ENCODE results near the gene NFATC2. TPM values are rescaled to one million over a fixed set of nuclear protein-coding genes. Genes with fewer than 3 reads are reported as not detected.

The NFATC2 gene
- total RNA-seq, 2 experiments from 2014 or later: 53.3 to 56.9 TPM

DNA sequence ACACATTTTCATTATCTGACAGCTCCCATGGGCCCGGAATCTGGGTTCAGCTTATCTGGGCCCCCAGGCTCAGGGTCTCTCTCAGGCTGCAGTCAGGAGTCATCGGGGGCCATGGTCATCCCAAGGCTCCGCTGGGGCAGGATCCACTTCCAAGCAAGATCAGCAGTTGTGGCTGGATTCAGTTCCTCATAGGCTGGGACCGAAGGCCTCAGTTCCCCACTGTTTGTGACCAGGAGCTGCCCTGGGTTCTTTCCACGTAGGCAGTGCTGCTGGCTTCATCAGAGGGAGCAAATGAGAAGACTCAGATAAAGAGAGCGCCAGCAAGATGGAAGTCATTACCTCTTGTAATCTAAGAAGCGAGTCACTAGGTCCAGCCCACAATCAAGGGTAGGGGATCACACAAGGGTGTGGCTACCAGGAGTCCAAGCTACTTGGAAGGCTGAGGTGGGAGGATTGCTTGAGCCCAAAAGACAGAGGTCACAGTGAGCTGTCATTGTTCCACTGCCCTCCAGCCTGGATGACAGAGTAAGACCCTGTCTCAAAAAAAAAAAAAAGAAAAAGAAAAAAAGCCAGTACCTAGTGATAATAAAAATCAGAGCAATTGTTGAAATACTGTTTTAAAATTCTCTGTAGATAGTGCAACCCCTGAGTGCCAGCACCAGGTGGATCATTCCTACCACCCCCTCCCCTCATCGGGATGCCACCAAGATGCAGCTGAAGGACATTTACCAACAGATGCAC, 162.7 kb downstream of the NFATC2 start:
- no peaks in the 10 kb centered on the region for H3K9me3 Mint-ChIP-seq
- POLR2A ChIA-PET: interaction anchor here (1.9 kb wide), 1 partner anchor 11 kb away, joined by 7 read pairs; no protein-coding TSS in a partner anchor

DNA sequence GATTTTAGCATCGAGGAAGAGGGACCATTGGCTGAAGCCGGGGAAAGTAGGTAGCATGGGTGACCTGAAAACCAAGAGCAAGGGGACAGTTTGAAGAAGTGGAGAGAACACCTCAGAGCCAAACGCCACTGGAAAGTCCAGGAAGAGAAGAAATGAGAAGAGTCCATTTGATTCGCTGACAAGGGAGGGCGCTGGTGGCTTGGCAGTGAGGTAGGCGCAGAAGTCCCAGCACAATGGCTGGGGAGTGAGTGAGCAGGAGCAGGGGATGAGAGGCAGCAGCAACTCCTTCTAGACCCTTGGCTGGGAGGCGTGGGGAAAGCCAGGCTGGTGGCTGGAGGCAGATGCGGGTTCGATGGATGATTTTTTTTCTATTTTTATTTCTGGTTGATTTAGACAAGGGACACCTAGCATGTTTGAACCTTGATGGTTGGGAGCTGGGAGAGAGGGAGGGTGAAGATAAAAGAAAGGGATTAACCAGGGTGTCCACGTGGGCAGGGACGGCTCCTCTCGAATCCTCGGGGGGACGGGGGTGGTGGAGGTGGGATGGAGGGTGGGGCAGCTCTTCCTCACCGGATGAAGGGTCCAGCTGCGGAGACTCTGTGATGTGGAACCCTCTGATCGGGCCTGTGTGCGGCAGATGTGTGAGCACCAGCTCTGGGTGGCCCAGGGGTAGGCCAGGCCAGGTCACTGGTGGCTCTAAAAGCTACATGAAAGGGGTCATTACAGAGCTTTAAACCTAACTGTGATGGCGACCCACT, 164.2 kb downstream of the NFATC2 start:
- POLR2A ChIA-PET: interaction anchor here (0.7 to 1.9 kb wide), 2 partner anchors 12 to 217 kb away, joined by 3 to 7 read pairs; no protein-coding TSS in a partner anchor
- H3K36me3 Mint-ChIP-seq (ENCODE audit: low read depth): peaks cover 10% of the 10 kb centered on the region
- H3K27ac Mint-ChIP-seq: peak overlapping the region; percentile 2
- DNase-seq: peak; percentile 30
- no peaks in the 10 kb centered on the region for H3K9me3 Mint-ChIP-seq
- no peaks in the 10 kb centered on the region for H3K27me3 Mint-ChIP-seq
- H3K4me1 Mint-ChIP-seq: peaks cover 20% of the 10 kb centered on the region
- CTCF ChIA-PET: interaction anchor here (1.5 to 2.3 kb wide), 4 partner anchors 164 to 246 kb away, joined by 3 to 10 read pairs (median 8); partner anchors contain the start of gene NFATC2
- H3K4me3 Mint-ChIP-seq: no peak overlapping the region

More for the DNA sequence above, 162.7 kb downstream of the NFATC2 start:
- H3K36me3 Mint-ChIP-seq (ENCODE audit: low read depth): peaks cover 18% of the 10 kb centered on the region
- no peaks in the 10 kb centered on the region for H3K27me3 Mint-ChIP-seq
- CTCF ChIA-PET: interaction anchor here (1.5 to 2.3 kb wide), 5 partner anchors 22 to 245 kb away, joined by 3 to 10 read pairs (median 7); partner anchors contain the start of gene NFATC2
- H3K27ac Mint-ChIP-seq: peak overlapping the region; percentile 8
- no peak for DNase-seq
- H3K4me3 Mint-ChIP-seq: no peak overlapping the region
- H3K4me1 Mint-ChIP-seq: peaks cover 32% of the 10 kb centered on the region

DNA sequence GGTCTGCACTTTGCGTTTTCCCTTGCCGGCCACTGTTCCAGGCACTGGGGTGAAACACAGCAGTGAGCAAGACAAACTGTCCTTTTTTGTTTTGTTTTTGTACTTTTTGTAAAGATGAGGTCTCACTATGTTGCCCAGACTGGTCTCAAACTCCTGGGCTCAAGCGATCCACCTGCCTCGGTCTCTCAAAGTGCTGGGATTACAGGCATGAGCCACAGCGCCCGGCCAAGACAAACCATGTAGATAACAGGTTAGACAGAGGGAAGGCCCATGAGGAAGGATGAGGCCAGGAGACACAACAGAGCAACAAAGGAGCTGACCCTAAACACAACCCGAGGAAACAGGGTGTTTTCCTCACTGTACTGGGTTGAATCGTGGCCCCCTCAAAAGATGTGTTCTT, 165.4 kb downstream of the NFATC2 start:
- POLR2A ChIA-PET: no interaction called here
- CTCF ChIA-PET: interaction anchor here (0.6 to 2.3 kb wide), 2 partner anchors 218 to 248 kb away, joined by 3 to 9 read pairs; no protein-coding TSS in a partner anchor
- Mint-ChIP-seq H3K4me1 (peaks cover 22% of the 10 kb centered on the region), H3K27me3 (no peaks in the 10 kb centered on the region), H3K27ac (no peak overlapping the region), H3K9me3 (no peaks in the 10 kb centered on the region), H3K36me3 (ENCODE audit: low read depth) (peaks cover 10% of the 10 kb centered on the region), H3K4me3 (no peak overlapping the region)
- DNase-seq: no peak

DNA sequence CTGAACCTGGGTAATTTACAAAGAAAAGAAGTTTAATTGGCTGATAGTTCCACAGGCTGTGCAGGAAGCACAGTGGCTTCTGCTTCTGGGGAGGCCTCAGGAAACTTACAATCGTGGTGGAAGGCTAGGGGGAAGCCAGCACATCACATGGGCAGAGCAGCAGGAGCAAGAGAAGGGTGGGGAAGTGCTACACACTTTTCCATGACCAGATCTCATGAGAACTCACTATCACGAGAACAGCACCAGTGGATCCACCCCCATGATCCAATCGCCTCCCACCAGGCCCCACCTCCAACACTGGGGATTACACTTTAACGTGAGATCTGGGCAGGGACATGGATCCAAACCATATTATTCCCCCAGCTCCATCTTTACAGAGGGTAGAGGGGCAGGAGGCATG, 166.4 kb downstream of the NFATC2 start:
- no peak overlapping the region for H3K4me3 Mint-ChIP-seq
- no peaks in the 10 kb centered on the region for H3K9me3 Mint-ChIP-seq
- POLR2A ChIA-PET: no interaction called here
- CTCF ChIA-PET: interaction anchor here (0.9 kb wide), 1 partner anchor 219 kb away, joined by 4 read pairs; no protein-coding TSS in a partner anchor
- peaks cover 9% of the 10 kb centered on the region for H3K36me3 Mint-ChIP-seq (ENCODE audit: low read depth)
- no peak overlapping the region for H3K27ac Mint-ChIP-seq
- H3K27me3 Mint-ChIP-seq: no peaks in the 10 kb centered on the region
- no peak for DNase-seq
- peaks cover 22% of the 10 kb centered on the region for H3K4me1 Mint-ChIP-seq

GRCh38 chr20:51375561-51375960, 167.0 kb downstream of the NFATC2 start:
- no peak for DNase-seq
- no peaks in the 10 kb centered on the region for H3K9me3 Mint-ChIP-seq
- H3K4me1 Mint-ChIP-seq: peaks cover 22% of the 10 kb centered on the region
- no peaks in the 10 kb centered on the region for H3K27me3 Mint-ChIP-seq
- ChIA-PET POLR2A (interaction anchor here (0.9 kb wide), 1 partner anchor 219 kb away, joined by 3 read pairs; no protein-coding TSS in a partner anchor), CTCF (interaction anchor here (0.9 kb wide), 1 partner anchor 219 kb away, joined by 4 read pairs; no protein-coding TSS in a partner anchor)
- no peak overlapping the region for H3K27ac Mint-ChIP-seq
- no peak overlapping the region for H3K4me3 Mint-ChIP-seq
- H3K36me3 Mint-ChIP-seq (ENCODE audit: low read depth): peaks cover 5% of the 10 kb centered on the region

DNA sequence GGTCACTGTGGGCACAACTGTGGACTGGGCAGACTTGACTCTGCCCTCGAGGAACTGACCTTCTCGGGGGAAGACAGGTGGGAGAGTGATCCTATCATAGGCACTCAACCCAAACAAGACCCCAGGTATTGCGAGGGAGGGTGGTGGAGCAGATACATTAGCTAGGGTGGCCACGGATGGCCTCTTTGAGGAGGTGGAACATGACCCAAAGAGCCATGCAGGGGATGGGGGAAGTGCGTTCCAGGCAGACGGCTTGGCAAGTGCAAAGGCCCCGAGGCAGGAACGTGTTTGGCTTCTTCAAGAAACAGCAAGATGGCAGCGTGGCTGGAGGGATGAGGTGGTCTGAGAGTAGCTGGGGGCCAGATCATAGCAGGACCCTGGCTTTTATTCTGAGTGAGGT, 167.6 kb downstream of the NFATC2 start:
- Mint-ChIP-seq H3K36me3 (ENCODE audit: low read depth) (peaks cover 5% of the 10 kb centered on the region), H3K4me1 (peaks cover 22% of the 10 kb centered on the region), H3K4me3 (no peak overlapping the region), H3K9me3 (no peaks in the 10 kb centered on the region), H3K27me3 (no peaks in the 10 kb centered on the region), H3K27ac (no peak overlapping the region)
- DNase-seq: no peak
- POLR2A ChIA-PET: interaction anchor here (0.9 kb wide), 1 partner anchor 220 kb away, joined by 3 read pairs; no protein-coding TSS in a partner anchor
- CTCF ChIA-PET: interaction anchor here (4.8 kb wide), 1 partner anchor 221 kb away, joined by 47 read pairs; no protein-coding TSS in a partner anchor

DNA sequence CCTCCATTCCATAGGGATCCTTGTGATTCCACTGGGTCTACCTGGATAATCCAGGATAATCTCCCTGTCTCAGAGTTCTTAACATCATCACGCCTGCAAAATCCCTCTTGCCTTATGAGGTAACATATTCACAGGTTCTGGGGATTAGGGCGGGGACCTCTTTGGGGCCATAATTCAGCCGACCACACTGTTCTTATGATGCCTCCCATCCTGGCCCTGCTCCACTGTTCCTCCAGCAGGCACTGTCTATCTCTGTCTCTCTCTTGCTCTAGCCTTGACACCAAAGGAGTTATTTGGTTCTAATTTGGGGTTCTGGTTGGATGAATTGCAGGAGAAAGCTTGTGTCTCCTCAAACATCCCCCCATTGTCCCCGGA, 168.1 kb downstream of the NFATC2 start:
- peaks cover 18% of the 10 kb centered on the region for H3K4me1 Mint-ChIP-seq
- no peaks in the 10 kb centered on the region for H3K27me3 Mint-ChIP-seq
- DNase-seq: no peak
- ChIA-PET POLR2A (no interaction called here), CTCF (interaction anchor here (3.5 to 4.8 kb wide), 2 partner anchors 222 to 250 kb away, joined by 10 to 47 read pairs; no protein-coding TSS in a partner anchor)
- no peaks in the 10 kb centered on the region for H3K9me3 Mint-ChIP-seq
- no peak overlapping the region for H3K27ac Mint-ChIP-seq
- H3K36me3 Mint-ChIP-seq (ENCODE audit: low read depth): peaks cover 5% of the 10 kb centered on the region
- no peak overlapping the region for H3K4me3 Mint-ChIP-seq

DNA sequence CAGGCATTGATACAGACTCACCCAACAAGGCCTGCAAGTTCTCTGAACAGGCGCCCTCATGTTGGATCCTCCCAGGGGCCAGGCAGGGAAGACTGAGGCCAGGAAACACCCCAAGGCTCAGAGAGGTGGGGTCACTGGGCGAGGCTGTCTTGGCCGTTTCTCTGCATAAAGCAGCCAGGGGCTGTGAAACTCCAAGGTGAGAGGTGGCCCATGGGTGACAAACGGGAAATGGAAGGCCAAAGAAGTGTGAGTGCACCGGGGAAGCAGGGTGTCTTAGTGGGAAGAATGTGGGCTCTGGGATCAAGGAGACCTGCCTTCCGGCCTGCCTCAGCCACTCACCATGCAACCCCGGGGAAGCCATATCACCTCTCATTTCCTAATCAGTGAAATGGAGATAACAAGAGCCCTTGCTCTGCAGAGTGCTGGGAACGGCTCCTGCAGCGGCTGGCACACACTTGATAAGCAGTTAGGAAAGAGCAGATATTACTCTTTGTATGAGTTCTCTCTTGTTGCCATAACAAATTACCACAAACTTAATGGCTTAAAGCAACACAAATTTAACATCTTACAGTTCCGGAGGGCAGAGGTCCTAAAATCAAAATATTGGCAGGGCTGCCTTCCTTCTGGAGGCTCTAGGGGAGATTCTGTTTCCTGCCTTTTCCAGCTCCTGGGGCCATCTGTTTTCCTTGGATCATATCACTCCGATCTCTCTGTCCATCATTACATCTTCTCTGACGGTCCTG, 168.6 kb downstream of the NFATC2 start:
- Mint-ChIP-seq H3K36me3 (ENCODE audit: low read depth) (peaks cover 5% of the 10 kb centered on the region), H3K27me3 (no peaks in the 10 kb centered on the region), H3K4me1 (peaks cover 21% of the 10 kb centered on the region), H3K27ac (no peak overlapping the region), H3K4me3 (no peak overlapping the region), H3K9me3 (no peaks in the 10 kb centered on the region)
- no peak for DNase-seq
- ChIA-PET CTCF (interaction anchor here (3.5 to 4.8 kb wide), 2 partner anchors 222 to 251 kb away, joined by 10 to 47 read pairs; no protein-coding TSS in a partner anchor), POLR2A (interaction anchor here (1.0 kb wide), 1 partner anchor 271 kb away, joined by 4 read pairs; no protein-coding TSS in a partner anchor)

- peaks cover 19% of the 10 kb centered on the region for H3K4me1 Mint-ChIP-seq
- CTCF ChIA-PET: interaction anchor here (0.6 to 4.8 kb wide), 7 partner anchors 8 to 251 kb away, joined by 3 to 47 read pairs (median 4); no protein-coding TSS in a partner anchor
- no peak overlapping the region for H3K27ac Mint-ChIP-seq
- no peak for DNase-seq
- H3K36me3 Mint-ChIP-seq (ENCODE audit: low read depth): peaks cover 2% of the 10 kb centered on the region
- no peaks in the 10 kb centered on the region for H3K27me3 Mint-ChIP-seq
- no peaks in the 10 kb centered on the region for H3K9me3 Mint-ChIP-seq
- H3K4me3 Mint-ChIP-seq: no peak overlapping the region
- POLR2A ChIA-PET: interaction anchor here (1.0 kb wide), 1 partner anchor 271 kb away, joined by 4 read pairs; no protein-coding TSS in a partner anchor
Observed at GRCh38 chr20:51372966-51373365, 169.6 kb downstream of the NFATC2 start.

- no peak overlapping the region for H3K4me3 Mint-ChIP-seq
- H3K36me3 Mint-ChIP-seq (ENCODE audit: low read depth): no peaks in the 10 kb centered on the region
- no peak overlapping the region for H3K27ac Mint-ChIP-seq
- POLR2A ChIA-PET: no interaction called here
- DNase-seq: peak; percentile 66
- H3K9me3 Mint-ChIP-seq: no peaks in the 10 kb centered on the region
- CTCF ChIA-PET: interaction anchor here (0.6 to 4.8 kb wide), 8 partner anchors 8 to 252 kb away, joined by 3 to 47 read pairs (median 4); no protein-coding TSS in a partner anchor
- peaks cover 18% of the 10 kb centered on the region for H3K4me1 Mint-ChIP-seq
- no peaks in the 10 kb centered on the region for H3K27me3 Mint-ChIP-seq
Observed at GRCh38 chr20:51372176-51372803, 170.2 kb downstream of the NFATC2 start.

DNA sequence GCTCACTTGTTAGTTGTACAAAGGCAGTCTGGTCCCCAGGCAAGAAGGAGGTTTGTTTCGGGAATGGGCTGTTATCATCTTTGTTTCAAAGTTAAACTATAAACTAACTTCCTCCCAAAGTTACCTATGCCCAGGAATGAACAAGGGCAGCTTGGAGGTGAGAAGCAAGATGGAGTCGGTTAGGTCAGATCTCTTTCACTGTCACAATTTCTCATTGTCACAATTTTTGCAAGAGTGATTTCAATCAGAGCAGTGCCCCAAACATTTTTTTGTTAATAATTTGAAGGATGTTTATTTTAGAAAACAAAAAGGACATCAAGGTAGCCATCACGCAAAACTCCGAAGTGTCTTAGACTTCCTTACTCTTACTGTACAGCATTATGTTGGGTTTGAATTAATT, 170.8 kb downstream of the NFATC2 start:
- ChIA-PET CTCF (interaction anchor here (1.0 to 4.8 kb wide), 4 partner anchors 215 to 253 kb away, joined by 3 to 47 read pairs (median 10); no protein-coding TSS in a partner anchor), POLR2A (no interaction called here)
- Mint-ChIP-seq H3K27ac (no peak overlapping the region), H3K27me3 (peaks cover 3% of the 10 kb centered on the region), H3K36me3 (ENCODE audit: low read depth) (no peaks in the 10 kb centered on the region), H3K9me3 (no peaks in the 10 kb centered on the region), H3K4me1 (peaks cover 17% of the 10 kb centered on the region), H3K4me3 (no peak overlapping the region)
- no peak for DNase-seq

- Mint-ChIP-seq H3K27ac (no peak overlapping the region), H3K4me1 (peaks cover 6% of the 10 kb centered on the region), H3K36me3 (ENCODE audit: low read depth) (no peaks in the 10 kb centered on the region), H3K27me3 (peaks cover 3% of the 10 kb centered on the region), H3K4me3 (no peak overlapping the region), H3K9me3 (peaks cover 2% of the 10 kb centered on the region)
- ChIA-PET CTCF (interaction anchor here (0.7 to 1.3 kb wide), 3 partner anchors 226 to 810 kb away, joined by 3 to 6 read pairs (median 5); no protein-coding TSS in a partner anchor), POLR2A (no interaction called here)
- no peak for DNase-seq
Observed at GRCh38 chr20:51369503-51369902, 173.0 kb downstream of the NFATC2 start.

Data from activated CD4-positive, alpha-beta memory T cell treated with anti-CD3 and anti-CD28 coated beads, Interleukin-2, amount 10 ng/mL, durations not matched to agents 7 days and 5 days (primary cell).